HepG2 (cell line): ENCODE results near the gene AIFM1. TPM values are rescaled to one million over a fixed set of nuclear protein-coding genes. Genes with fewer than 3 reads are reported as not detected.
A peak's percentile ranks its signal among the peaks of the same experiment; 100 is the strongest.

Experiments
- ATF2 ChIP-seq: sonication (generic); formaldehyde crosslinking; IDR thresholded peaks from 2 replicates; pipeline ENCODE4 v1.4.0; 2020; ENCODE audit warnings: missing genetic modification reagents
- HDAC1 ChIP-seq: sonication (generic); formaldehyde crosslinking; IDR thresholded peaks from 2 replicates; pipeline ENCODE4 v1.5.1; 2020; ENCODE audit warnings: mild to moderate bottlenecking, missing genetic modification reagents
- HNF1B ChIP-seq: sonication (generic); formaldehyde crosslinking; IDR thresholded peaks from 2 replicates; pipeline ENCODE4 v1.5.1; 2020; ENCODE audit warnings: mild to moderate bottlenecking, moderate library complexity, missing genetic modification reagents
- KAT7 ChIP-seq: IDR thresholded peaks from 2 replicates; pipeline ENCODE4 v1.6.1; 2018; ENCODE audit warnings: borderline replicate concordance, missing compliant biosample characterization
- KMT2A ChIP-seq: sonication (generic); formaldehyde crosslinking; IDR thresholded peaks from 2 replicates; pipeline ENCODE4 v1.4.0; 2020; ENCODE audit warnings: missing genetic modification reagents
- MAZ ChIP-seq, 2 experiments: sonication (generic) in 1 of 2; formaldehyde crosslinking in 1 of 2; IDR thresholded peaks; 2 replicates each; pipeline versions ENCODE4 v1.5.0 to v1.6.1; 2012 to 2020; ENCODE audit warnings: low read depth in 2 of 2, mild to moderate bottlenecking in 2 of 2, borderline replicate concordance in 1 of 2, improper control_type of control experiment in 1 of 2, low read length in 1 of 2, missing genetic modification reagents in 1 of 2, moderate library complexity in 1 of 2
- MYC ChIP-seq: sonication (generic); formaldehyde crosslinking; IDR thresholded peaks from 2 replicates; pipeline ENCODE4 v1.9.0; 2021; ENCODE audit warnings: missing genetic modification reagents, borderline replicate concordance
- POGK ChIP-seq: sonication (generic); formaldehyde crosslinking; conservative IDR thresholded peaks from 2 replicates; pipeline ENCODE4 v1.8.0; 2022; ENCODE audit warnings: mild to moderate bottlenecking, moderate library complexity, missing genetic modification reagents
- POGZ ChIP-seq: sonication (generic); formaldehyde crosslinking; IDR thresholded peaks from 2 replicates; pipeline ENCODE4 v1.4.0; 2020; ENCODE audit warnings: mild to moderate bottlenecking, missing genetic modification reagents
- SMAD3 ChIP-seq: sonication (generic); formaldehyde crosslinking; IDR thresholded peaks from 2 replicates; pipeline ENCODE4 v1.4.0; 2020; ENCODE audit warnings: missing genetic modification reagents
- U2AF2 ChIP-seq: fragments of 200-400 bp; formaldehyde crosslinking; IDR thresholded peaks from 2 replicates; pipeline ENCODE4 v1.6.1; 2017; ENCODE audit warnings: low read depth, mild to moderate bottlenecking, low read length
- ZFY ChIP-seq: sonication (generic); formaldehyde crosslinking; IDR thresholded peaks from 2 replicates; pipeline ENCODE4 v1.4.0; 2020; ENCODE audit warnings: missing genetic modification reagents
- ZNF224 ChIP-seq: sonication (generic); formaldehyde crosslinking; IDR thresholded peaks from 2 replicates; pipeline ENCODE4 v1.5.0; 2020; ENCODE audit warnings: mild to moderate bottlenecking, missing genetic modification reagents
- ZNF687 ChIP-seq: sonication (generic); formaldehyde crosslinking; IDR thresholded peaks from 2 replicates; pipeline ENCODE4 v1.5.1; 2020; ENCODE audit warnings: mild to moderate bottlenecking, missing genetic modification reagents, moderate library complexity
- polyA plus RNA-seq, 8 experiments: library from polyadenylated mRNA; depleted of rRNA in 3 of 8; stranded (reverse) in 7 of 8; unstranded in 1 of 8; fragments of >200 nt; fragmentation: Illumina TruSeq in 4 of 8; extraction: Trizol in 4 of 8; gene quantifications; 2 replicates each; pipeline versions ENCODE4 v1.2.1 to v1.2.3, GENCODE V29; 2011 to 2016; ENCODE audit warnings: low read depth in 4 of 8, missing spikeins in 1 of 8, mixed read lengths in 1 of 8; ENCODE audit not compliant: insufficient read depth in 1 of 8
- total RNA-seq, 5 experiments: library from RNA; depleted of rRNA; stranded (reverse); fragments of >200 nt; fragmentation: Illumina TruSeq; extraction: Trizol; gene quantifications; 2 replicates each; pipeline ENCODE4 v1.2.3, GENCODE V29; 2016; ENCODE audit warnings: low read depth in 1 of 5
- TF ChIP-seq, protein P1 (sequence below): sonication (generic); formaldehyde crosslinking; IDR thresholded peaks from 2 replicates; pipeline ENCODE4 v1.5.0; 2020; ENCODE audit warnings: missing genetic modification reagents, mild to moderate bottlenecking, borderline replicate concordance
- TF ChIP-seq, protein P2 (sequence below): sonication (generic); formaldehyde crosslinking; IDR thresholded peaks from 2 replicates; pipeline ENCODE4 v1.5.0; 2020; ENCODE audit warnings: missing genetic modification reagents

AIFM1 gene
- total and polyA plus RNA-seq, 2 of the 13 experiments (the other 11 are each of a cell fraction or from before 2014, with no cell fraction given) = 42.8 to 46.9 TPM

- TF ChIP-seq ZNF687 = peak; percentile 79; the same call in 1 of the 2 replicates
- 0 out of 2 replicates have a peak, but pooled peaks have one; percentile 27 for TF ChIP-seq POGK (CRISPR knock-in tag)
- 0 out of 2 replicates have a peak, but pooled peaks have one; percentile 18 for TF ChIP-seq MYC (CRISPR knock-in tag)
- 0 out of 2 replicates have a peak, but pooled peaks have one; percentile 6 for TF ChIP-seq ATF2 (CRISPR knock-in tag)
- peak; percentile 9; the same call in 1 of the 2 replicates for TF ChIP-seq HDAC1 (CRISPR knock-in tag)
- TF ChIP-seq ZFY (CRISPR knock-in tag) = peak; percentile 72
- TF ChIP-seq KAT7 (CRISPR knock-in tag) = 0 out of 2 replicates have a peak, but pooled peaks have one; percentile 31
- TF ChIP-seq, protein P1, sequence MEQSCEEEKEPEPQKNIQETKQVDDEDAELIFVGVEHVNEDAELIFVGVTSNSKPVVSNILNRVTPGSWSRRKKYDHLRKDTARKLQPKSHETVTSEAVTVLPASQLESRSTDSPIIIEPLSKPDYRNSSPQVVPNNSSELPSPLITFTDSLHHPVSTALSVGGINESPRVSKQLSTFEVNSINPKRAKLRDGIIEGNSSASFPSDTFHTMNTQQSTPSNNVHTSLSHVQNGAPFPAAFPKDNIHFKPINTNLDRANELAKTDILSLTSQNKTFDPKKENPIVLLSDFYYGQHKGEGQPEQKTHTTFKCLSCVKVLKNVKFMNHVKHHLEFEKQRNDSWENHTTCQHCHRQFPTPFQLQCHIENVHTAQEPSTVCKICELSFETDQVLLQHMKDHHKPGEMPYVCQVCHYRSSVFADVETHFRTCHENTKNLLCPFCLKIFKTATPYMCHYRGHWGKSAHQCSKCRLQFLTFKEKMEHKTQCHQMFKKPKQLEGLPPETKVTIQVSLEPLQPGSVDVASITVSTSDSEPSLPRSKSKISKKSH (CRISPR knock-in tag) = 0 out of 2 replicates have a peak, but pooled peaks have one; percentile 17
- 0 out of 2 replicates have a peak, but pooled peaks have one; percentile 19 for TF ChIP-seq KMT2A
- TF ChIP-seq, protein P2, sequence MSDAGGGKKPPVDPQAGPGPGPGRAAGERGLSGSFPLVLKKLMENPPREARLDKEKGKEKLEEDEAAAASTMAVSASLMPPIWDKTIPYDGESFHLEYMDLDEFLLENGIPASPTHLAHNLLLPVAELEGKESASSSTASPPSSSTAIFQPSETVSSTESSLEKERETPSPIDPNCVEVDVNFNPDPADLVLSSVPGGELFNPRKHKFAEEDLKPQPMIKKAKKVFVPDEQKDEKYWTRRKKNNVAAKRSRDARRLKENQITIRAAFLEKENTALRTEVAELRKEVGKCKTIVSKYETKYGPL (CRISPR knock-in tag) = no peak
- no peak for TF ChIP-seq MAZ (IDR thresholded peaks at IDR 0.05; ENCODE audit: borderline replicate concordance, low read depth, low read length)
- no peak for TF ChIP-seq MAZ (CRISPR knock-in tag; IDR thresholded peaks at IDR 0.05; ENCODE audit: low read depth)
- TF ChIP-seq POGZ (CRISPR knock-in tag) = no peak; the same call in 1 of the 2 replicates
- 0 out of 2 replicates have a peak, but pooled peaks have one; percentile 13 for TF ChIP-seq SMAD3 (CRISPR knock-in tag)
- TF ChIP-seq U2AF2 = no peak
- 0 out of 2 replicates have a peak, but pooled peaks have one; percentile 51 for TF ChIP-seq ZNF224 (CRISPR knock-in tag)
- TF ChIP-seq HNF1B (CRISPR knock-in tag) = 0 out of 2 replicates have a peak, but pooled peaks have one; percentile 25
Measured at GRCh38 chrX:130165181-130165702, 399 bp downstream of the AIFM1 start (continued).
